ENCODE results near the gene CBY3. TPM values are rescaled to one million over a fixed set of nuclear protein-coding genes. Genes with fewer than 3 reads are reported as not detected.

CBY3 gene
- total and polyA plus RNA-seq, 2 of the 13 experiments (the other 11 are each of a cell fraction or from before 2014, with no cell fraction given), result not detected

- POLR2A ChIA-PET, result interaction anchor here (0.7 to 1.3 kb wide), 4 partner anchors 9 to 107 kb away, joined by 3 to 4 read pairs (median 4); partner anchors contain the start of genes CBY3 and HNRNPH1
- no peaks in the 10 kb centered on the region for H3K27me3 ChIP-seq (ENCODE audit: control insufficient read depth in 1 of 2, insufficient read depth in 2 of 2, low read length in 2 of 2)
- intact Hi-C loops (cut with micrococcal nuclease; ENCODE audit: unreplicated experiment) (no loop called here), in situ Hi-C loops (cut with HindIII; ENCODE audit: extremely low pct_ligation_motif_present, low pct_unique_long_range_greater_than_20kb) (no loop called here)
- peaks cover 36% of the 10 kb centered on the region for H3K4me1 ChIP-seq (ENCODE audit: insufficient read depth, low read length)
- CTCF ChIA-PET (ENCODE audit: low intra/inter-chr PET ratio, low total read pairs), result no interaction called here
- no peak for DNase-seq (ENCODE audit: low spot score)
- no peak for ATAC-seq
- BruUV-seq (replicated peaks), result no TSS peak
- no peak for FAIRE-seq
- peak overlapping the region; percentile 88 for H3K27ac ChIP-seq (ENCODE audit: extremely low read length, insufficient read depth, low read length)
- no peak overlapping the region for H2AFZ ChIP-seq (ENCODE audit: low read length)
- no peaks in the 10 kb centered on the region for H3K9me3 ChIP-seq (ENCODE audit: low read length)
- WGBS (ENCODE audit: low lambda C conversion rate), result 72% methylated on average over 3 of the region's 3 CpGs
- peaks cover 14% of the 10 kb centered on the region for H4K20me1 ChIP-seq (ENCODE audit: insufficient read depth, low read length)
- H3K79me2 ChIP-seq (ENCODE audit: insufficient read depth, low read length), result peaks cover 24% of the 10 kb centered on the region
- H3K36me3 ChIP-seq (replicated peaks in 1 of 2; ENCODE audit: control insufficient read depth in 1 of 2, insufficient read depth in 2 of 2, low read length in 2 of 2), result peaks cover 8 to 38% of the 10 kb centered on the region in 2 experiments
- no peak overlapping the region for H3K4me3 ChIP-seq (replicated peaks in 1 of 3; ENCODE audit: insufficient read depth in 1 of 3, low read depth in 2 of 3, low read length in 3 of 3)
- H3K9ac ChIP-seq (ENCODE audit: insufficient read depth, low read depth, low read length), result no peak overlapping the region
- no peak overlapping the region for H3K4me2 ChIP-seq (ENCODE audit: low read depth, low read length)
- TF ChIP-seq ZNF33A (CRISPR knock-in tag; IDR thresholded peaks at IDR 0.05; ENCODE audit: borderline replicate concordance) (no peak), ZSCAN20 (CRISPR knock-in tag; IDR thresholded peaks at IDR 0.05; ENCODE audit: borderline replicate concordance) (no peak), PRDM10 (CRISPR knock-in tag; IDR thresholded peaks at IDR 0.05; ENCODE audit: low read depth) (no peak), DRAP1 (CRISPR knock-in tag; IDR thresholded peaks at IDR 0.05) (no peak), ZNF570 (CRISPR knock-in tag; IDR thresholded peaks at IDR 0.05; ENCODE audit: borderline replicate concordance) (no peak), HCFC1 (IDR thresholded peaks at IDR 0.05; ENCODE audit: low read depth, low read length) (no peak), EZH2 (conservative IDR thresholded peaks at IDR 0.05; ENCODE audit: low read depth, low read length) (no peak), ZXDC (CRISPR knock-in tag; IDR thresholded peaks at IDR 0.05) (no peak), SIX1 (CRISPR knock-in tag; IDR thresholded peaks at IDR 0.05; ENCODE audit: borderline replicate concordance) (no peak), PCBP2 (optimal IDR thresholded peaks at IDR 0.05; ENCODE audit: low read depth, low read length, poor library complexity, severe bottlenecking) (no peak)
These were observed 49.5 kb upstream of the CBY3 start for GRCh38 chr5:179730356-179730755.

Measured in HepG2 (cell line).